Loucy (cell line): Measurements from ENCODE around the gene CNTN5.

Experiments
- H2AFZ ChIP-seq: fragments of 200-600 bp; sonication (generic); 2 replicates; pipeline ENCODE4 v1.6.0; 2016; ENCODE audit warnings: antibody characterized with exemption, mild to moderate bottlenecking, low read length, moderate library complexity
- H3F3A ChIP-seq: fragments of 200-600 bp; 2 replicates; pipeline ENCODE4 v1.6.0; 2016; ENCODE audit warnings: antibody characterized with exemption, low read depth, mild to moderate bottlenecking
- H3K27me3 ChIP-seq: fragments of 200-600 bp; sonication (generic); 2 replicates; pipeline ENCODE4 v1.6.1; 2014; ENCODE audit warnings: low read length, mild to moderate bottlenecking; ENCODE audit not compliant: insufficient read depth, poor library complexity, severe bottlenecking
- H3K36me3 ChIP-seq: fragments of 200-600 bp; sonication (generic); 2 replicates; pipeline ENCODE4 v1.6.1; 2016; ENCODE audit warnings: low read length; ENCODE audit not compliant: insufficient read depth
- H3K4me1 ChIP-seq: fragments of 200-600 bp; sonication (generic); 2 replicates; pipeline ENCODE4 v1.5.1; 2014; ENCODE audit warnings: low read length, mild to moderate bottlenecking; ENCODE audit not compliant: insufficient read depth, poor library complexity, severe bottlenecking
- H3K4me2 ChIP-seq: fragments of 200-600 bp; sonication (generic); 2 replicates; pipeline ENCODE4 v1.6.0; 2014; ENCODE audit warnings: antibody characterized with exemption, low read length, low read depth, mild to moderate bottlenecking; ENCODE audit not compliant: poor library complexity, severe bottlenecking
- H3K4me3 ChIP-seq: fragments of 200-600 bp; sonication (generic); 2 replicates; pipeline ENCODE4 v1.5.1; 2014; ENCODE audit warnings: low read length, mild to moderate bottlenecking, mixed read lengths; ENCODE audit not compliant: poor library complexity, severe bottlenecking
- H3K79me2 ChIP-seq: fragments of 200-600 bp; sonication (generic); 2 replicates; pipeline ENCODE4 v1.6.1; 2014; ENCODE audit warnings: low read length; ENCODE audit not compliant: insufficient read depth
- H3K9ac ChIP-seq: fragments of 200-600 bp; sonication (generic); 2 replicates; pipeline ENCODE4 v1.6.0; 2014; ENCODE audit warnings: mild to moderate bottlenecking, low read depth, low read length, moderate library complexity; ENCODE audit not compliant: poor library complexity, severe bottlenecking
- H3K9me2 ChIP-seq: fragments of 200-600 bp; sonication (generic); replicated peaks from 2 replicates; pipeline ENCODE4 v1.6.1; 2016; ENCODE audit warnings: low read depth, low read length, mixed read lengths
- H3K9me3 ChIP-seq: fragments of 200-600 bp; sonication (generic); 2 replicates; pipeline ENCODE4 v1.6.1; 2014; ENCODE audit warnings: mild to moderate bottlenecking, antibody characterized with exemption, low read length, low read depth; ENCODE audit not compliant: insufficient read depth
- H4K20me1 ChIP-seq: fragments of 200-600 bp; sonication (generic); 2 replicates; pipeline ENCODE4 v1.6.0; 2014; ENCODE audit warnings: antibody characterized with exemption, low read length, mild to moderate bottlenecking; ENCODE audit not compliant: insufficient read depth, poor library complexity, severe bottlenecking
- EZH2phosphoT487 ChIP-seq: fragments of 200-600 bp; IDR thresholded peaks from 2 replicates; pipeline ENCODE4 v1.6.1; 2018; ENCODE audit warnings: antibody characterized with exemption, mild to moderate bottlenecking, moderate library complexity, borderline replicate concordance
- TF ChIP-seq, protein P1 (sequence below): fragments of 200-600 bp; sonication (generic); conservative IDR thresholded peaks from 2 replicates; pipeline ENCODE4 v1.5.1; 2014; ENCODE audit warnings: mild to moderate bottlenecking, antibody characterized with exemption, low read length

CNTN5 gene

DNA sequence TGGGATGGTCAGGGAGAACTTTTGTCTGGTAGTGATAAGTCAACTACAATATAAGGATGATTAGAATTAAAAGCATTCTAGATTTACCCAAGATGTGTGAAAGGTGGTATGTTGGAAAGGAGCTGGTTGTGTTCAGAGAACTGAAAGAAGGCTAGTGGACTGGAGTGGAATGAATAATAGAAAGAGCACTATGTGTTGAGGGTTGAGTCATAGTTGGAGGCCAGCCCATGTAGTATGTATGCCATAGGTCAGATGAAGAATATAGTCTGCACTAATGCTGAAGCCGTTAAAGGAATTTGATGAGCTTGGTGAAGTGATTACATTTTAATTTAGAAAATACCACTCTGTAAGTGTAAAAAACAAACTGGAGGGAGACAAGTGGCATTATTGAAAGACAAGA lies 514.1 kb downstream of the CNTN5 start:
- Histone ChIP-seq H2AFZ (no peak overlapping the region), H3K9me2 (no peaks in the 10 kb centered on the region), H3F3A (no peaks in the 10 kb centered on the region), H4K20me1 (no peaks in the 10 kb centered on the region), H3K4me2 (no peak overlapping the region), H3K9ac (no peak overlapping the region), H3K9me3 (no peaks in the 10 kb centered on the region; the same call in 1 of the 2 replicates), H3K36me3 (no peaks in the 10 kb centered on the region), H3K4me3 (no peak overlapping the region), H3K27me3 (no peaks in the 10 kb centered on the region), H3K79me2 (no peaks in the 10 kb centered on the region), H3K4me1 (no peaks in the 10 kb centered on the region)
- TF ChIP-seq, protein P1, sequence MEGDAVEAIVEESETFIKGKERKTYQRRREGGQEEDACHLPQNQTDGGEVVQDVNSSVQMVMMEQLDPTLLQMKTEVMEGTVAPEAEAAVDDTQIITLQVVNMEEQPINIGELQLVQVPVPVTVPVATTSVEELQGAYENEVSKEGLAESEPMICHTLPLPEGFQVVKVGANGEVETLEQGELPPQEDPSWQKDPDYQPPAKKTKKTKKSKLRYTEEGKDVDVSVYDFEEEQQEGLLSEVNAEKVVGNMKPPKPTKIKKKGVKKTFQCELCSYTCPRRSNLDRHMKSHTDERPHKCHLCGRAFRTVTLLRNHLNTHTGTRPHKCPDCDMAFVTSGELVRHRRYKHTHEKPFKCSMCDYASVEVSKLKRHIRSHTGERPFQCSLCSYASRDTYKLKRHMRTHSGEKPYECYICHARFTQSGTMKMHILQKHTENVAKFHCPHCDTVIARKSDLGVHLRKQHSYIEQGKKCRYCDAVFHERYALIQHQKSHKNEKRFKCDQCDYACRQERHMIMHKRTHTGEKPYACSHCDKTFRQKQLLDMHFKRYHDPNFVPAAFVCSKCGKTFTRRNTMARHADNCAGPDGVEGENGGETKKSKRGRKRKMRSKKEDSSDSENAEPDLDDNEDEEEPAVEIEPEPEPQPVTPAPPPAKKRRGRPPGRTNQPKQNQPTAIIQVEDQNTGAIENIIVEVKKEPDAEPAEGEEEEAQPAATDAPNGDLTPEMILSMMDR: no peak
- TF ChIP-seq EZH2phosphoT487: no peak

DNA sequence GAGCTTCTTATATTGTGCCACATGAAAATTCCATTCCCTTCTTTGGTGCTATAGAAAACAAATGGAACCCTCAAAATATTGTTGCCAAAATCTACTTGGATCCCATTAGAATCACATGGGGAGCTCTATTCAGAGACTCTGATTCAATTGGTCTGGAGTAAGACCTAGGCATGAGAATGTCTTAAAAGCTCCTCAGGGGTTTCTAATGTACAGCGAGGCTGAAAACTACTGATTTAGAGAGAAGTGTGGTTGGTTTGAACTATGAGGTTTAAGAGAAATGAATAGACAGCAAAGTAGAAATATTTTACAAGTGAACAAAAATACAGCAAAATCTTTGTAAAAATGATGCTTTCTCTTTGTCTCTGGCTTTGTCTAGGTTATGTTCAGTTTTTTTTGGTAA lies 514.7 kb downstream of the CNTN5 start:
- H3K36me3 ChIP-seq: no peaks in the 10 kb centered on the region
- no peak overlapping the region for H2AFZ ChIP-seq
- H3K9ac ChIP-seq: no peak overlapping the region
- no peaks in the 10 kb centered on the region for H3K4me1 ChIP-seq
- H3K9me3 ChIP-seq: no peaks in the 10 kb centered on the region; the same call in 1 of the 2 replicates
- H3F3A ChIP-seq: no peaks in the 10 kb centered on the region
- no peaks in the 10 kb centered on the region for H3K27me3 ChIP-seq
- no peak overlapping the region for H3K4me3 ChIP-seq
- H3K9me2 ChIP-seq: no peaks in the 10 kb centered on the region
- TF ChIP-seq EZH2phosphoT487: no peak
- TF ChIP-seq, protein P1: no peak
- no peaks in the 10 kb centered on the region for H4K20me1 ChIP-seq
- no peaks in the 10 kb centered on the region for H3K79me2 ChIP-seq
- H3K4me2 ChIP-seq: no peak overlapping the region

DNA sequence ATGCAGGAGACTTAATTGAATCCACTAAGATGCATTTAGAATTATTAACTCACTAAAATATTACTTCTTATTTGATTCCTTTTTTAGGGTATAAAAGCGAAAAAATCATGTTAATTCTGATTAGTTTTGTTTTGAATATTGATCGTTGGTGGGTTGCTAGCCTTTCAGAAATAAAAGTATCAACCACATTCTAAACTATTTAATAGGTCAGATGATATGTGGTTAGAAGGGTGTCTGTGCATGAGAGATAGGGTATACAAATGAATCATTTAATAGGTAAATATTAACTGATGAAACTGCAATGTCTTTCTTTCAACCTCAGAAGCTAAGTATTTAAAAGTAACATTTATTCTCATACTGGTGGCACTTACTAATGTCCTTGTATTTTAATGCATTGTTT lies 515.1 kb downstream of the CNTN5 start:
- Histone ChIP-seq H3K9me3 (no peaks in the 10 kb centered on the region; the same call in 1 of the 2 replicates), H3K4me2 (no peak overlapping the region), H3K36me3 (no peaks in the 10 kb centered on the region), H2AFZ (no peak overlapping the region), H3K79me2 (no peaks in the 10 kb centered on the region), H3K9me2 (no peaks in the 10 kb centered on the region), H3K4me1 (no peaks in the 10 kb centered on the region), H4K20me1 (no peaks in the 10 kb centered on the region), H3K27me3 (no peaks in the 10 kb centered on the region), H3K9ac (no peak overlapping the region), H3F3A (no peaks in the 10 kb centered on the region), H3K4me3 (no peak overlapping the region)
- TF ChIP-seq, protein P1: no peak
- TF ChIP-seq EZH2phosphoT487: no peak
